GM15510 (cell line): ENCODE data around the gene KIT.

ENCODE experiments used
- POLR2A ChIP-seq: IDR thresholded peaks from 3 replicates; pipeline ENCODE4 v1.6.1; 2011; ENCODE audit warnings: borderline replicate concordance; ENCODE audit not compliant: insufficient read length; ENCODE audit errors: extremely low read depth

The KIT gene

DNA sequence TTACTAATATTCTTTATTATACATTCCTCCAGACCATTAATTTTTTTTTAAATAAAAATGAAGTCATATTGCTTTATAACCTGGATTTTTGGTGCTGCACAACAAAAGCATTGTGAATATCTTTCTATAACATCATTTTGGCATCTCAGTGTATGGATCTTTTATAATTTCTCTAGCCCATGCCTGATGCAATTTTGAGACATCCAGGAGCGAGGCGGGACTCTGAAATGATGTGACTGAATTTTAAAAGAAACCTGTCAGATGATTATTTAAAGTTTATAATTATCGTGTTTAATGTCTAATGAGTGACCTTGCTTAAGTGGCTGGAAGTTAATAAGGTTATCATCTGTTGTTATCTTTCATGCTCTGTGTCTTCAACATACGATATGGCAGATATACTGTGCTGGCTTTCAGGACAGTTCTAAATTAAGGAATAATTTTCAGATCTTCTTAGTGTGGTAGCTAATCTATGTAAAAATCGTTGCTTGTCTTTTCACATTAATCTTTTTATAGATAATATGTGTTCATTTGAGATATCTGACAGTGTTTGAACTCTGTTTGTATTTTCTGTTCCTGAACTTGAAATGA is 58.8 kb downstream of the KIT start:
- TF ChIP-seq POLR2A, result no peak

DNA sequence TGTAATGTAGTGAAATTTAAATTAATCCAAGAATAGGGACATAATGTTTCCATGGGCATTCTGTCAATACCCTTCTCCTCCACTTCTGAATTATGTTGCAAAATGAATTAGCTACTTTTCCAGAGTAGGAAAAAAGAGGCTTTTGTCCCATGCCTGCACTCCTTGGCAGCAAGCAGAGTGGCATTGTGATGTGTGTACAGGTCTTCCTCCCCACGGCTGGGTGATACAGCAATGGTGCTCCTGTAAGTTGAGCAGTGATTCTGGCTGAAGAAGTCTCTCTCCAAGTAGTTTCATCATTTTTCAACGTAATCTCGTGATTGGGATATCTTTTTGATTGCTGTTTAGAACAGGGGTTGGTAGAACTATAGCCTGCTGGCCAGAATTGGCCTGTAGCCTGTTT is 59.9 kb downstream of the KIT start:
- no peak for TF ChIP-seq POLR2A

DNA sequence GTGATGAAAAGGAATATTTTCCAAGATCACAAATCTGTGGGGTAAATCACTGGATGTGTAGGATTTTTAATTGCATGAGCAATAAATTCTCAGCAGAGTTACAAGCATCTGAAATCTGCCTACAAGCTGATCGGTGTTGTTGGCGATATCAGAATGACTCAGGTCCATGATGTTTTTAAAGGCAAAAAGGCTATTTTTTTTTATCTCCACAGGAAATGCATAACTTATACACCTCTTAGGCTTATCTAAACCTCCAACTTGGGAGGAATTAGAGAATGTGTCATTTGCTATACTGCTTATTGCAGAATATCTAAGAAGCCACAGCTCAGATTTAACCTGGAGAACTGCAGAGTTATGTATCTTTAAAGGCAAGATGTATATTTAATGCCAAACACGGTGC is 61.6 kb downstream of the KIT start:
- no peak for TF ChIP-seq POLR2A

DNA sequence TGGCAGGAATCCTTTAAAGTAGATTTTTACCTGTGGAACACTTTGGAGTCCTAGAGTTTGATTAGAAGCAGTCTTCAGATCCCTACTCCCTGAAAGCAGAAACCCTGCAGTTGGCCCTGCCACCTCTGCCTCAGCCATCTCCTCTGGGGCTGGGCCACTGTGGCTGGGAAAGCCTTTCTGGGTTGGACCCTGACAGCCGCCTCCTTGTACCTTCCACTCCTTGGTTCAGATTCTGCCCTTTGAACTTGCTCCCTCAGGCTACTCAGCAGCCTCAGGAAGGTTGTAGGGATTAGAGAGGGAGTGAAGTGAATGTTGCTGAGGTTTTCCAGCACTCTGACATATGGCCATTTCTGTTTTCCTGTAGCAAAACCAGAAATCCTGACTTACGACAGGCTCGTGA is 65.5 kb downstream of the KIT start:
- no peak for TF ChIP-seq POLR2A

DNA sequence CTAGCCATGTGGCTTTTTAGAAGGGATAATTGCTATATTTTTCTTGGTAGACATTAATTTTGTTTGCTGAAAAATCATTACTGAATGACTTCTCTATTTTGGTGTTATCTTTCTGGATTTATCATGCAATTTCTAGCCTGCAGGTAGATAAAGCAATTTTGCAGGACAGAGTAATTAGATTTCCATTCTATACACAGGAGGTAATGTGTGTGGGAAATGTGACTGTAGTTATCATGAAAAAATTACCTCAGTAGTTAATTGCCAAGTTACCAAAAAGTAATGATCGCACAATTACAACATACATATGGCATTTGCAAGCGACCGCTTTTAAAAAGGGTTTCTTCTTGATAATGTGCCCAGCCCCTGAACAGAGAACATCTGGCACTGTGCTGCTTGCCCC is 66.1 kb downstream of the KIT start:
- TF ChIP-seq POLR2A, result no peak

DNA sequence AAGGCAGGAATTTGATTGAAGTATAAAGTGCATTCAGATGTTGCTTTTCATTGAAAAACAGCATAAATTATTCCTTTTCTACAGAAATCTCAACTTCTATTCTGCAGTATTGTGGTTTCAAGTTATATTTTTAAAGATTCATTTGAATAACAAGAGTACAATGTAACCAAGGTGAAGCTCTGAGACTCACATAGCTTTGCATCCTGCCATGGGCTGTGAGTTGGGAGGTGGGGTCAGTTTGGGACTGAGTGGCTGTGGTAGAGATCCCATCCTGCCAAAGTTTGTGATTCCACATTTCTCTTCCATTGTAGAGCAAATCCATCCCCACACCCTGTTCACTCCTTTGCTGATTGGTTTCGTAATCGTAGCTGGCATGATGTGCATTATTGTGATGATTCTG is 69.2 kb downstream of the KIT start:
- TF ChIP-seq POLR2A, result no peak

DNA sequence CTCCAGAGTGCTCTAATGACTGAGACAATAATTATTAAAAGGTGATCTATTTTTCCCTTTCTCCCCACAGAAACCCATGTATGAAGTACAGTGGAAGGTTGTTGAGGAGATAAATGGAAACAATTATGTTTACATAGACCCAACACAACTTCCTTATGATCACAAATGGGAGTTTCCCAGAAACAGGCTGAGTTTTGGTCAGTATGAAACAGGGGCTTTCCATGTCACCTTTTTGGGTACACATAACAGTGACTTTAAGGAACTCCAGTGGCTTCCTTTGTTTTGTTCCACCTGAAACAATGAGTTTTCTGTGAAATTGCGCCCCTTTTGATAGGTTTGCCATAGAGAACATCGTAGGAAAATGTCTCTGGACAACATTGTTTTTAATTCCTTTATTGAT is 69.6 kb downstream of the KIT start:
- TF ChIP-seq POLR2A, result no peak

DNA sequence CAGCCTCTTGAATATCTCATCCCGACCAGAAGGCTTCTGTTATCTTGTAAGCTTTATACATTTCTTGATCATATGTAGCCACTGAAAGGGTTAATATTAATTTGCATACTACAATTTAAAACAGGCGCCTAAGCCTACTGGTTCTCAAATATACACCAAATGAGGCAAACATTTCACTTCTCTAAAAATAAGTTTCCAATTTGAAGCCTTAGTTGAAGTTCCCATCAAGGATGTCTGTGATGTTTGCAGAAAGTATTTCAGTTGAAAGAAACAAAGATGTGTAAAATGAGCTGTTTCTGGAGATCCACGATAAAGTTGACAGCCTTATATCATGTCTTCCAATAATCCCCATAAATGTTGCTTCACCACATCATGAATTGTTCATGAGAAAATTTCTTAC is 70.6 kb downstream of the KIT start:
- TF ChIP-seq POLR2A, result no peak

DNA sequence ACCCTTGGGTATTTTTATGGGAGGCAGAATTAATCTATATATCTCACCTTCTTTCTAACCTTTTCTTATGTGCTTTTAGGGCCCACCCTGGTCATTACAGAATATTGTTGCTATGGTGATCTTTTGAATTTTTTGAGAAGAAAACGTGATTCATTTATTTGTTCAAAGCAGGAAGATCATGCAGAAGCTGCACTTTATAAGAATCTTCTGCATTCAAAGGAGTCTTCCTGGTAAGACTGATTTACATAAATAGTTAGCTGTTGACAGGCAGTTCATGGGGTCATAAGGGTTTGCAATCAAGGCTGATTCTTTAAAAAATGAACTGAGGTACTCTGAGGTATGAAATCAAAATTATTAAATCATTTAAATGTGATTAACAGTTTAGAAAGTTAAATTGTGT is 71.5 kb downstream of the KIT start:
- no peak for TF ChIP-seq POLR2A

DNA sequence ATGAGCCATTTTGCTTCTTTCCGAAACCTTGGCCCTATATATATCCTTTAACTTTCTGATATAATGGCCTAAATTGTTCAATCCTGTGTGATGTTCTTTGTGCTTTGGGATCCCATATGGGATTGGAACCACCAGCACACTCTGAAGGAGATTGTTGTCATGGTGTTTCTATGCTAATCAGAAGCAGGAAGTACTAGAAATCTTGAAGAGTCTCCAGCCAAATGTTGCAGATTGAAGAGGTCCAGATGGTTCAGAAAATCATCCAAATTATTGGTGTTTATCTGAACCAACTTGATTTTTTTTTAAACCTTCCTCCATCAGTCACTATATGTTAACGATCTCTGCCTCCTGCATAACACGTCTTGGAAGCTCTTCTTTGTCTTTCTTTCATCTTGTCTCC is 72.8 kb downstream of the KIT start:
- no peak for TF ChIP-seq POLR2A

DNA sequence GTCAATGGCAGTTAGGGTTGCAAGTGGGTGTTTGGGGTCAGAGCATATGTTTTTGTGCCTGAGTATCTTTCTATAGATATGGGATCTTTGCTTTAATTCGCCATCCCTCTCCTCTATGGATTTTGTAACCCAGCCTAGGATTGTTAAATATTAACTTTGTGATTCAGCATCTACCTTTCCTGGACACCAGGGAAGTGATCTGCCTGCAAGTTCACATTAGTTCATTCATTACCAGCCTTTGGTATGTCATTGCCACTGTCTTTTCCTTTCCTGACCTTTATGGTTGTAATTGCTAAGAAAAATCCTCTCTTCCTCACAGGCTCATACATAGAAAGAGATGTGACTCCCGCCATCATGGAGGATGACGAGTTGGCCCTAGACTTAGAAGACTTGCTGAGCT is 73.8 kb downstream of the KIT start:
- no peak for TF ChIP-seq POLR2A

DNA sequence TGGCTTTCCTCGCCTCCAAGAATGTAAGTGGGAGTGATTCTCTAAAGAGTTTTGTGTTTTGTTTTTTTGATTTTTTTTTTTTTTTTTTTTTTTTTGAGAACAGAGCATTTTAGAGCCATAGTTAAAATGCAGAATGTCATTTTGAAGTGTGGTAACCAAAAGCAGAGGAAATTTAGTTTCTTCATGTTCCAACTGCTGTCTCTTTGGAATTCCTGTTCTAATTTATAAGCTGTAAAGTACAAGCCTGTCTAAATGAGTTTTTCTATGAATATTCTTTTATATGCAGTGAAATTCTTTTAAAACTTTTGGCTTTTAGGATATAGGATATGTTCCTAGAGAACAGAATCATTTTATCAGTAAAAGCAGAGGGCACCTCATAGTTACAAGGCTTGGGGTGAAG is 74.2 kb downstream of the KIT start:
- no peak for TF ChIP-seq POLR2A

DNA sequence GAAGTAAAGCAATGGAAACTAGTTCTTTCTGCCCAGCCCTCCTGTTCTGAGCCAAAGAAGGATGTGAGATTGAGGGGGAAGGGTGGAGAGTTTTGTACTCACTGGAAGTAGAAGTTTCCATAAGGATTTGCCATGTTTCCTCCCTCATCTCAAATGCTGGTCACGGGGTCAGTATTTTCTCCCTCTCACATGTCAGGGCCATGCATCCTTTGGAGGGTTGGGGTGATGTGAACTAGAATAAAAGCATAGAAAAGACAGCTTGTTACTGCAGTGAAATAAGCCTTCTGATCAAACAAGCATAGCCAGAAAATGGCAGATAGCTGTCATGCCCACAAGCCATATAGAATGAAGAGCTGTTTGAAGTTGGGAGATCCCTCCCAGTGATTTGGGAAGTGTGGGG is 79.7 kb downstream of the KIT start:
- no peak for TF ChIP-seq POLR2A

DNA sequence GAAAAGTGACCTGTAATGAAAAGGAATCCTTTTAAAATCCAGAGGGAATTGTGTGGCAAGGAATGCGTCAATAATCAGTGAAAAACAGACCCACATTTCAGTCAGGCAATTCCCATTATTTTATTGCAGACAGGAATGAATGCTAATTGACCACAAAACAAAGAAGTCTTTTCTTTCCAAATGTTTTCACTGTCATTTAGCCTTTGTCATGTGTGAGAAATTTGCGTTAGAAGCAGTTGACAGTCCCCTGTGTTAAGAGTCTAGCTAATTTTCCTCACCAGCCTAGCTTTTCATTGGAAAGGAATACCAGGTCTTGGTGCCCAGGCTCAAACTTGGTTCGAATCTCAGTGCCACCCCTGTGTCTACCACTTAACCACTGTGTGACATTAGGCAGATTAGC is 83.4 kb downstream of the KIT start:
- no peak for TF ChIP-seq POLR2A

DNA sequence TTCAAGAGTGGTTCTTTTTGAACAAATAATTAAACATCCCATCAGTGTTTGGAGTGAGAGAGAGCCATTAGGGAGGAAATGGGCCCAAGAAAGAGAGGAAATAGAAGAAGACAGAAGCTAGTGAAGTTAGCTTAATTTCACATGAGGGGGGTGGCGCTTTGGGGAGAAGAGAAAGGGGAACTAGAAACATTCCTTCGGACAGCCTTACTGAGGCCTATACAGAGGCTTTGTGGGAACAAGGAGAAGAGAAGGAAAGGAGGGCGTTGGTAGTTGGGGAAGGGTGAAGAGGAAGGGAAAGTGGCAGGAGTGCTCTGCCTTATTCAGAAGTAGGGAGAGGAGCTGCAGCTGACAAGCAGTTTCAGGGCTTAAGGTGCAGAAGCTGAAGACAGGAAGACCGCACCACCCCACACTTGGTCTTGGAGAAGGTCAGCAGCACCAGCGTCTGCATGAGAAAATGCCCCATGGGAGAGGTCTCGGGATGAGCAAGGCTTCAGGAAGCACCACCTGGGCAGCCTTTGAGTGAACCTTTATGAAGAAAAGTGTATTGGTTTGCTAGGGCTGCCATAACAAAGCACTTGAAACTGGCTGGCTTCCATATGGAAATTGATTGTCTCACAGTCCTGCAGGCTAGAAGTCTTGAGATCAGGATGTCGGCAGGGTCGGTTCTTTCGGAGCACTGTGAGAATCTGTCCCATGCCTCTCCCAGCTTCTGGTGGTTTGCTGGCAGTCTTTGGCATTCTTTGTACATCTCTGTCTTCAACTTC is 85.1 kb downstream of the KIT start:
- TF ChIP-seq POLR2A, result no peak

DNA sequence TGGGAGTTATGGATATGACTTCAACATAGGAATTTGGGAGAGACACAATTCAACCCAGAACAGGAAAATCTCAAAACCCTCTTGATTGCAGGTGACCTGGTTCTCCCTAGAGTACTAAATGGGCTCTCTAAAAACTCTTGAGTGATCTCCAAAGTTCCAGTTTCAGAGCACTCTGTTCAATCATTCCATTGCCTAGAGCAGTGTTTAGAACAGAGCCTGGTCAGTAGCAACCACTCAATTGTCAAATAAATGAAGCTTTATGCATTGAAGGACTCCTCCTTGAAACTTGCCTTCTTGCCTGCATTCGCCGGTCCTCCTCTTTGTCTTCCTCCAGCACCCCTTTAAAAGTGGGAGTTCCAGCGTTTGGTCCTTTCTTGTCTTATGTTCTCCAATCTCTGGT is 85.8 kb downstream of the KIT start:
- TF ChIP-seq POLR2A, result no peak
